Measurements from ENCODE around the gene FAM8A1. TPM values are rescaled to one million over a fixed set of nuclear protein-coding genes. Genes with fewer than 3 reads are reported as not detected.

Gene FAM8A1
- total RNA-seq, 1 donor from 2014 or later = 6.3 TPM

- Histone ChIP-seq H3K36me3 (ENCODE audit: control insufficient read depth, insufficient read depth, low read length) (peaks cover 15% of the 10 kb centered on the region), H3K27me3 (ENCODE audit: control insufficient read depth, insufficient read depth, low read length) (no peaks in the 10 kb centered on the region), H3K4me3 (ENCODE audit: low read depth, low read length) (no peak overlapping the region)
- no peak for FAIRE-seq
- TF ChIP-seq, protein P1, sequence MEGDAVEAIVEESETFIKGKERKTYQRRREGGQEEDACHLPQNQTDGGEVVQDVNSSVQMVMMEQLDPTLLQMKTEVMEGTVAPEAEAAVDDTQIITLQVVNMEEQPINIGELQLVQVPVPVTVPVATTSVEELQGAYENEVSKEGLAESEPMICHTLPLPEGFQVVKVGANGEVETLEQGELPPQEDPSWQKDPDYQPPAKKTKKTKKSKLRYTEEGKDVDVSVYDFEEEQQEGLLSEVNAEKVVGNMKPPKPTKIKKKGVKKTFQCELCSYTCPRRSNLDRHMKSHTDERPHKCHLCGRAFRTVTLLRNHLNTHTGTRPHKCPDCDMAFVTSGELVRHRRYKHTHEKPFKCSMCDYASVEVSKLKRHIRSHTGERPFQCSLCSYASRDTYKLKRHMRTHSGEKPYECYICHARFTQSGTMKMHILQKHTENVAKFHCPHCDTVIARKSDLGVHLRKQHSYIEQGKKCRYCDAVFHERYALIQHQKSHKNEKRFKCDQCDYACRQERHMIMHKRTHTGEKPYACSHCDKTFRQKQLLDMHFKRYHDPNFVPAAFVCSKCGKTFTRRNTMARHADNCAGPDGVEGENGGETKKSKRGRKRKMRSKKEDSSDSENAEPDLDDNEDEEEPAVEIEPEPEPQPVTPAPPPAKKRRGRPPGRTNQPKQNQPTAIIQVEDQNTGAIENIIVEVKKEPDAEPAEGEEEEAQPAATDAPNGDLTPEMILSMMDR (IDR thresholded peaks at IDR 0.05; ENCODE audit: insufficient read depth, low read length, severe bottlenecking) = no peak
- no peak for DNase-seq (ENCODE audit: low read depth)
Observed at GRCh38 chr6:17628873-17629272, 28.8 kb downstream of the FAM8A1 start.

DNA sequence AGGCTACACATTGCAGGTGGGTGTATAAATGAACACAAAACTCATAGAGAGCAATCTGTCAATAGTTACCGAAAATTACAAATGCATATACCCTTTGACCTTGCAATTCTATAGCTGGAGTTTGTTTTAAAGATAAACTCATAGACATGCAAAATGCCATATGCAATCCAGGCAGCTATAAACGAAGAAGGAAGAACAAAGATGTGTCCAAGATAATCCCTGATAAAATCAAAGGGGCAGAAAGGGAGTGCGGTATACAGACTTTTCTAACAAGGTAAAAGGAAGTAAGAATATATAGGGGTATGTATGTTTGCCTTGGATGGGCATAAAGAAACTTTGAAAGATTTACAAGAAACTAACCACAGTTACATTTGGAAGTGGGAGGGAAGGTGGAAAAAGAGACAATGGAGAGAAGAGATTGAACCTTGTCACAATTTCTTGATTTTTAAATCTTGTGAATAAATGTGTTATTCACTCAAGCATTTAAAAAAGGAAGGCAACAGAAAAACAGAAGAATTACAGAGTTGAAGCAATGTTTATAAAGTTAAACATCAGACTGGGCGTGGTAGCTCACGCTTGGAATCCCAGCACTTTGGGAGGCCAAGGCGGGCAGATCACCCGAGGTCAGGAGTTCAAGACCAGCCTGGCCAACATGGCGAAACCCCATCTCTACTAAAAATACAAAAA is 29.9 kb downstream of the FAM8A1 start:
- Histone ChIP-seq H3K27me3 (ENCODE audit: control insufficient read depth, insufficient read depth, low read length) (no peaks in the 10 kb centered on the region), H3K4me3 (ENCODE audit: low read depth, low read length) (no peak overlapping the region), H3K36me3 (ENCODE audit: control insufficient read depth, insufficient read depth, low read length) (peaks cover 12% of the 10 kb centered on the region)
- FAIRE-seq (no peak), DNase-seq (ENCODE audit: low read depth) (no peak)
- TF ChIP-seq, protein P1 (IDR thresholded peaks at IDR 0.05; ENCODE audit: insufficient read depth, low read length, severe bottlenecking) = no peak

DNA sequence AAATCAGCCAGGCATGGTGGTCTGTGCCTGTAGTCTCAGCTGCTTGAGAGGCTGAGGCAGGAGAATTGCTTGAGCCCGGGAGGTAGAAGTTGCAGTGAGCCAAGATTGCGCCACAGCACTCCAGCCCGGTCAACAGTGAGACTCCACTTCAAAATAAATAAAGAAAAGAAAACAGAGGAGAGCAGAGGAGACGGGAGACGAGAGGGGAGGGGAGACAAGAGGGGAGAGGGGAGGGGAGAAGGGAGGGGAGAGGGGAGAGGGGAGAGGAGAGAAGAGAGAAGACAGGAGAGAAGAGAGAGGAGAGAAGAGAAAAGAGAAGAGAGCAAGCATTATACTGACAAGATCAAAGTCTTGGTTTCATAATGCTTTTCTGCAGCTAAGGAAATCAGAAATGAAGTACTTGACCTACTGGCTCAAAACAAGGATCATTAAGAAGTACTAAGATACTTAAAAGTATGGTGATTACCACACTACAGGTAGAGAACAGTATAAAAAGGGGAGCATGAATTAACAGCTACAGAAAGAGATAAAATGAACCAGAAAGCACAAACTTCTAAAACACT is 30.5 kb downstream of the FAM8A1 start:
- DNase-seq (ENCODE audit: low read depth) (no peak), FAIRE-seq (no peak)
- H3K36me3 ChIP-seq (ENCODE audit: control insufficient read depth, insufficient read depth, low read length) = peaks cover 14% of the 10 kb centered on the region

DNA sequence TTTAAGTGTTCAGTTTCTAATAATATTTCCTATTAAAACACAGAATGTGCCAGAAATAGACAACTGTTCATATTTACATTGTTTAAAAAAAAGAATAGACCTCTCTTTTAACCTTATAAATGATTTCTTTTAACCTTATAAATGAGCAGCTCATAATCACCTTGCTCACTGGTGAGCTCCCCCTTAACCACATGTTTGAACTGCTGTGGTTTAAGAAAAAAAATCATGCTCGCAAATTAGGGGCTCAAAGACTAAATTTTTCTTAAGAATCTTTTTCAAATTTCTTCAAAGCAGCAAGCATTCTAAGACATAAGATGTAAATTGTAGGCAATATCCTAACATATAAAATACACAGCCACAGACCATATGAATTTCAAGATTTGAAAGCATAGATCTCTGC is 32.8 kb downstream of the FAM8A1 start:
- no peak for FAIRE-seq
- TF ChIP-seq, protein P1 (IDR thresholded peaks at IDR 0.05; ENCODE audit: insufficient read depth, low read length, severe bottlenecking) = no peak

More for the DNA sequence above, 30.5 kb downstream of the FAM8A1 start:
- H3K27me3 ChIP-seq (ENCODE audit: control insufficient read depth, insufficient read depth, low read length) = no peaks in the 10 kb centered on the region
- no peak overlapping the region for H3K4me3 ChIP-seq (ENCODE audit: low read depth, low read length)
- TF ChIP-seq, protein P1 (IDR thresholded peaks at IDR 0.05; ENCODE audit: insufficient read depth, low read length, severe bottlenecking) = no peak

GRCh38 chr6:17633465-17634188 is 33.5 kb downstream of the FAM8A1 start:
- TF ChIP-seq, protein P1 (IDR thresholded peaks at IDR 0.05; ENCODE audit: insufficient read depth, low read length, severe bottlenecking) = no peak
- no peaks in the 10 kb centered on the region for H3K27me3 ChIP-seq (ENCODE audit: control insufficient read depth, insufficient read depth, low read length)
- no peak overlapping the region for H3K4me3 ChIP-seq (ENCODE audit: low read depth, low read length)
- H3K36me3 ChIP-seq (ENCODE audit: control insufficient read depth, insufficient read depth, low read length) = peaks cover 12% of the 10 kb centered on the region
- FAIRE-seq (no peak), DNase-seq (ENCODE audit: low read depth) (no peak)

More for the DNA sequence above, 32.8 kb downstream of the FAM8A1 start:
- no peak for DNase-seq (ENCODE audit: low read depth)
- no peak overlapping the region for H3K4me3 ChIP-seq (ENCODE audit: low read depth, low read length)
- H3K36me3 ChIP-seq (ENCODE audit: control insufficient read depth, insufficient read depth, low read length) = peaks cover 12% of the 10 kb centered on the region
- no peaks in the 10 kb centered on the region for H3K27me3 ChIP-seq (ENCODE audit: control insufficient read depth, insufficient read depth, low read length)
